Measurements from ENCODE around the gene ADCK1. TPM values are rescaled to one million over a fixed set of nuclear protein-coding genes. Genes with fewer than 3 reads are reported as not detected.
"Not testable (repeated sequence)": the region's sequence is repeated elsewhere in the genome, so short reads cannot be mapped to it uniquely, and the experiment has no call there.

Gene ADCK1
- total RNA-seq, 4 donors from 2014 or later, result 7.8 to 22.3 (median 12.6) TPM

- intact Hi-C loops (cut with DNase I; ENCODE audit: low total_unique reads) (no loop called here), in situ Hi-C loops (cut with MboI; ENCODE audit: low pct_ligation_motif_present in 1 of 4, low pct_unique_long_range_greater_than_20kb in 1 of 4, low sequenced_read_pairs in 3 of 4) (no loop called here)
- Histone ChIP-seq H3K27ac (no peak overlapping the region), H3K4me3 (no peak overlapping the region), H3K9me3 (no peaks in the 10 kb centered on the region), H3K27me3 (no peaks in the 10 kb centered on the region), H3K4me1 (no peaks in the 10 kb centered on the region), H3K36me3 (no peaks in the 10 kb centered on the region)
- DNase-seq, result no peak
- no peak for TF ChIP-seq POLR2AphosphoS5 (IDR thresholded peaks at IDR 0.05)
- no peak for TF ChIP-seq EP300 (IDR thresholded peaks at IDR 0.05; ENCODE audit: low read depth)
- no peak for TF ChIP-seq CTCF (IDR thresholded peaks at IDR 0.05)
- no peak for TF ChIP-seq POLR2A (IDR thresholded peaks at IDR 0.05)
- 92 to 93% methylated on average over 2 to 3 of the region's 3 CpGs for WGBS, 2 donors (ENCODE audit: low coverage in 1 of 2)
Observed at GRCh38 chr14:77808250-77808649, 8.3 kb downstream of the ADCK1 start.

GRCh38 chr14:77809011-77809410, 9.1 kb downstream of the ADCK1 start:
- Histone ChIP-seq H3K36me3 (no peaks in the 10 kb centered on the region), H3K4me1 (no peaks in the 10 kb centered on the region), H3K27me3 (no peaks in the 10 kb centered on the region), H3K4me3 (no peak overlapping the region), H3K9me3 (no peaks in the 10 kb centered on the region), H3K27ac (no peak overlapping the region)
- 100% methylated on average over 1 of the region's 1 CpG; no CpG with 5 or more reads in 1 of the 2 donors for WGBS, 2 donors (ENCODE audit: low coverage in 1 of 2)
- no peak for DNase-seq
- in situ Hi-C loops (cut with MboI; ENCODE audit: low pct_ligation_motif_present in 1 of 4, low pct_unique_long_range_greater_than_20kb in 1 of 4, low sequenced_read_pairs in 3 of 4) (no loop called here), intact Hi-C loops (cut with DNase I; ENCODE audit: low total_unique reads) (no loop called here)
- TF ChIP-seq EP300 (IDR thresholded peaks at IDR 0.05; ENCODE audit: low read depth), result no peak

- no peak overlapping the region for H3K27ac ChIP-seq
- in situ Hi-C loops (cut with MboI; ENCODE audit: low pct_ligation_motif_present in 1 of 4, low pct_unique_long_range_greater_than_20kb in 1 of 4, low sequenced_read_pairs in 3 of 4) (no loop called here), intact Hi-C loops (cut with DNase I; ENCODE audit: low total_unique reads) (no loop called here)
- H3K4me3 ChIP-seq, result no peak overlapping the region
- DNase-seq, result no peak
- 53 to 83% methylated on average over 2 of the region's 2 CpGs for WGBS, 2 donors (ENCODE audit: low coverage in 1 of 2)
- TF ChIP-seq POLR2A (IDR thresholded peaks at IDR 0.05) (no peak), EP300 (IDR thresholded peaks at IDR 0.05; ENCODE audit: low read depth) (no peak), CTCF (IDR thresholded peaks at IDR 0.05) (no peak), POLR2AphosphoS5 (IDR thresholded peaks at IDR 0.05) (no peak)
- H3K27me3 ChIP-seq, result no peaks in the 10 kb centered on the region
- no peaks in the 10 kb centered on the region for H3K9me3 ChIP-seq
- H3K4me1 ChIP-seq, result peaks cover 0 to 5% (median 1%) of the 10 kb centered on the region in 4 donors
- H3K36me3 ChIP-seq, result no peaks in the 10 kb centered on the region
Observed at GRCh38 chr14:77812028-77812427, 12.1 kb downstream of the ADCK1 start.

- 68 to 85% methylated on average over 4 to 6 of the region's 6 CpGs for WGBS, 2 donors (ENCODE audit: low coverage in 1 of 2)
- H3K9me3 ChIP-seq; intact Hi-C loops (cut with DNase I; ENCODE audit: low total_unique reads); H3K4me3 ChIP-seq; H3K27me3 ChIP-seq; H3K27ac ChIP-seq; H3K36me3 ChIP-seq; DNase-seq; H3K4me1 ChIP-seq; in situ Hi-C loops (cut with MboI; ENCODE audit: low pct_ligation_motif_present in 1 of 4, low pct_unique_long_range_greater_than_20kb in 1 of 4, low sequenced_read_pairs in 3 of 4): not testable (repeated sequence)
Observed at GRCh38 chr14:77812682-77813081, 12.8 kb downstream of the ADCK1 start.

- no peak for DNase-seq
- Histone ChIP-seq H3K4me1 (no peaks in the 10 kb centered on the region), H3K36me3 (peaks cover 0 to 24% (median 5%) of the 10 kb centered on the region in 4 donors), H3K9me3 (no peaks in the 10 kb centered on the region), H3K27ac (no peak overlapping the region), H3K27me3 (no peaks in the 10 kb centered on the region), H3K4me3 (no peak overlapping the region)
- intact Hi-C loops (cut with DNase I; ENCODE audit: low total_unique reads), result no loop called here
- in situ Hi-C loops (cut with MboI; ENCODE audit: low pct_ligation_motif_present in 1 of 4, low pct_unique_long_range_greater_than_20kb in 1 of 4, low sequenced_read_pairs in 3 of 4), result no loop called here
- TF ChIP-seq POLR2AphosphoS5 (IDR thresholded peaks at IDR 0.05) (no peak), CTCF (IDR thresholded peaks at IDR 0.05) (no peak), EP300 (IDR thresholded peaks at IDR 0.05; ENCODE audit: low read depth) (no peak), POLR2A (IDR thresholded peaks at IDR 0.05) (no peak)
- WGBS, 2 donors (ENCODE audit: low coverage in 1 of 2), result 96% methylated on average over 5 of the region's 5 CpGs; no CpG with 5 or more reads in 1 of the 2 donors
Observed at GRCh38 chr14:77822307-77822706, 22.4 kb downstream of the ADCK1 start.

Measured in transverse colon (tissue), 4 donors.